ENCODE measurements around the gene SLC35F1. TPM values are rescaled to one million over a fixed set of nuclear protein-coding genes. Genes with fewer than 3 reads are reported as not detected.
A peak's percentile ranks its signal among the peaks of the same experiment; 100 is the strongest.

SLC35F1 gene
- total RNA-seq, 2 experiments from 2014 or later, result not detected

GRCh38 chr6:118319416-118319815 lies 412.4 kb downstream of the SLC35F1 start:
- ATAC-seq (ENCODE audit: low read depth) (no peak), DNase-seq (no peak)
- H3K4me3 Mint-ChIP-seq, result no peak overlapping the region
- no peaks in the 10 kb centered on the region for H3K36me3 Mint-ChIP-seq
- POLR2A ChIA-PET, result no interaction called here
- H3K27ac Mint-ChIP-seq, result no peak overlapping the region
- H3K27me3 Mint-ChIP-seq, result peaks cover 2% of the 10 kb centered on the region
- H3K4me1 Mint-ChIP-seq, result no peaks in the 10 kb centered on the region
- no peaks in the 10 kb centered on the region for H3K9me3 Mint-ChIP-seq

GRCh38 chr6:118319894-118320649 lies 413.0 kb downstream of the SLC35F1 start:
- Mint-ChIP-seq H3K9me3 (no peaks in the 10 kb centered on the region), H3K27me3 (peaks cover 2% of the 10 kb centered on the region), H3K36me3 (no peaks in the 10 kb centered on the region), H3K4me3 (no peak overlapping the region), H3K27ac (no peak overlapping the region), H3K4me1 (no peaks in the 10 kb centered on the region)
- ATAC-seq (ENCODE audit: low read depth) (no peak), DNase-seq (no peak)
- POLR2A ChIA-PET, result no interaction called here

DNA sequence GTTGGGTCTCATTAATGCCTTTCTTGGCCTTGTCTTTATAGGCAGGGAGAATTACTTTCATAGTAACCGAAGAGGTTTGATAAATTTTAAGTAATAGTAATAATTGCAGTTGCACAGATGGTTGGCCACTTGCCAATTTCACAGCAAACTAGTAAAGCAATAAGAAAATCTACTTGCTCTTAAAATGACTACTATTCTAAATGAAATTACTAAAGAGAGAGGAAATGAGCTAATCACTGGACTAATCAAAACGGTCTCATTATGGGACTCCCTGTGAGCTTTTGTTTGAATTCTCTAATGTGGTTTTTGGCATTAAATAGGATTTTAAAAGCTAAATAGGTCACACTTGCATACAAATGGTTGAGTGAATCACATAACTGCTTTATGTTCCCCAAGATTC lies 413.6 kb downstream of the SLC35F1 start:
- POLR2A ChIA-PET, result no interaction called here
- Mint-ChIP-seq H3K36me3 (no peaks in the 10 kb centered on the region), H3K4me1 (no peaks in the 10 kb centered on the region)

GRCh38 chr6:118324116-118324515 lies 417.1 kb downstream of the SLC35F1 start:
- Mint-ChIP-seq H3K36me3 (no peaks in the 10 kb centered on the region), H3K9me3 (peaks cover 2% of the 10 kb centered on the region), H3K27me3 (no peaks in the 10 kb centered on the region), H3K27ac (no peak overlapping the region), H3K4me3 (no peak overlapping the region), H3K4me1 (no peaks in the 10 kb centered on the region)
- POLR2A ChIA-PET, result no interaction called here
- ATAC-seq (ENCODE audit: low read depth) (no peak), DNase-seq (no peak)

More for the DNA sequence above, 413.6 kb downstream of the SLC35F1 start:
- no peak for DNase-seq
- Mint-ChIP-seq H3K27me3 (peaks cover 2% of the 10 kb centered on the region), H3K4me3 (no peak overlapping the region), H3K9me3 (no peaks in the 10 kb centered on the region), H3K27ac (no peak overlapping the region)
- no peak for ATAC-seq (ENCODE audit: low read depth)

GRCh38 chr6:118325220-118325860 lies 418.3 kb downstream of the SLC35F1 start:
- Mint-ChIP-seq H3K27me3 (no peaks in the 10 kb centered on the region), H3K36me3 (no peaks in the 10 kb centered on the region), H3K4me3 (no peak overlapping the region), H3K9me3 (peaks cover 2% of the 10 kb centered on the region), H3K4me1 (no peaks in the 10 kb centered on the region), H3K27ac (no peak overlapping the region)
- POLR2A ChIA-PET, result no interaction called here
- no peak for ATAC-seq (ENCODE audit: low read depth)
- DNase-seq, result no peak

GRCh38 chr6:118326712-118327111 lies 419.6 kb downstream of the SLC35F1 start:
- no peak overlapping the region for H3K4me3 Mint-ChIP-seq
- peaks cover 2% of the 10 kb centered on the region for H3K9me3 Mint-ChIP-seq
- no peak overlapping the region for H3K27ac Mint-ChIP-seq
- ATAC-seq (ENCODE audit: low read depth) (no peak), DNase-seq (no peak)
- H3K36me3 Mint-ChIP-seq, result no peaks in the 10 kb centered on the region
- no peaks in the 10 kb centered on the region for H3K4me1 Mint-ChIP-seq
- POLR2A ChIA-PET, result no interaction called here
- no peaks in the 10 kb centered on the region for H3K27me3 Mint-ChIP-seq

DNA sequence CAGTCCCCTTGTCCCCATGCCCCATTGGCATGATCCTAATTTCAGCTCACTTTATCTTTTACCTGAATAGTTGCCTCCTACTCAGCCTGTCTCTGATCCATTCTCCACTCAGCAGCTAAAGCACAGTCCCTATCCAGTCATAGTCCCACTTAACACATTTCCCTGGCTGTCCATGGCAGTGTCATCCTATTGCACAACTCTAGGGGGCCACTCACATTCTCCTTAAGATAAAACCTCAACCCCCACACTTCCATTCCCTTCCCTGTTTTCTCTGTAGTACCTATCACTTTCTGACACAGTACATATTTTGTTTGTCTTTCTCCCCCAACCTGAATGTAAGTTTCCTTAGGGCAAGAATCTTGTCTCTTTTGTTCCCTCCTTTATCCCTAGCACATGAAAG lies 420.2 kb downstream of the SLC35F1 start:
- DNase-seq, result no peak
- no peak for ATAC-seq (ENCODE audit: low read depth)

GRCh38 chr6:118333772-118334171 lies 426.7 kb downstream of the SLC35F1 start:
- POLR2A ChIA-PET, result no interaction called here
- no peaks in the 10 kb centered on the region for H3K27me3 Mint-ChIP-seq
- H3K9me3 Mint-ChIP-seq, result peaks cover 8% of the 10 kb centered on the region
- H3K4me1 Mint-ChIP-seq, result no peaks in the 10 kb centered on the region
- ATAC-seq (ENCODE audit: low read depth), result no peak
- no peaks in the 10 kb centered on the region for H3K36me3 Mint-ChIP-seq
- no peak overlapping the region for H3K27ac Mint-ChIP-seq
- DNase-seq, result no peak
- H3K4me3 Mint-ChIP-seq, result no peak overlapping the region

More for the DNA sequence above, 420.2 kb downstream of the SLC35F1 start:
- Mint-ChIP-seq H3K27ac (no peak overlapping the region), H3K9me3 (peaks cover 2% of the 10 kb centered on the region), H3K4me3 (no peak overlapping the region), H3K27me3 (no peaks in the 10 kb centered on the region), H3K36me3 (no peaks in the 10 kb centered on the region), H3K4me1 (no peaks in the 10 kb centered on the region)
- POLR2A ChIA-PET, result no interaction called here

GRCh38 chr6:118334634-118335033 lies 427.6 kb downstream of the SLC35F1 start:
- Mint-ChIP-seq H3K27me3 (peaks cover 2% of the 10 kb centered on the region), H3K4me1 (no peaks in the 10 kb centered on the region)

GRCh38 chr6:118335325-118335816 lies 428.3 kb downstream of the SLC35F1 start:
- POLR2A ChIA-PET, result no interaction called here
- DNase-seq (no peak), ATAC-seq (ENCODE audit: low read depth) (no peak)
- Mint-ChIP-seq H3K36me3 (no peaks in the 10 kb centered on the region), H3K4me1 (no peaks in the 10 kb centered on the region), H3K9me3 (peaks cover 17% of the 10 kb centered on the region), H3K27ac (no peak overlapping the region), H3K27me3 (peaks cover 2% of the 10 kb centered on the region), H3K4me3 (no peak overlapping the region)

More at GRCh38 chr6:118334634-118335033, 427.6 kb downstream of the SLC35F1 start:
- DNase-seq, result no peak
- peaks cover 12% of the 10 kb centered on the region for H3K9me3 Mint-ChIP-seq
- H3K4me3 Mint-ChIP-seq, result no peak overlapping the region
- H3K27ac Mint-ChIP-seq, result no peak overlapping the region
- no peaks in the 10 kb centered on the region for H3K36me3 Mint-ChIP-seq
- POLR2A ChIA-PET, result no interaction called here
- ATAC-seq (ENCODE audit: low read depth), result no peak

DNA sequence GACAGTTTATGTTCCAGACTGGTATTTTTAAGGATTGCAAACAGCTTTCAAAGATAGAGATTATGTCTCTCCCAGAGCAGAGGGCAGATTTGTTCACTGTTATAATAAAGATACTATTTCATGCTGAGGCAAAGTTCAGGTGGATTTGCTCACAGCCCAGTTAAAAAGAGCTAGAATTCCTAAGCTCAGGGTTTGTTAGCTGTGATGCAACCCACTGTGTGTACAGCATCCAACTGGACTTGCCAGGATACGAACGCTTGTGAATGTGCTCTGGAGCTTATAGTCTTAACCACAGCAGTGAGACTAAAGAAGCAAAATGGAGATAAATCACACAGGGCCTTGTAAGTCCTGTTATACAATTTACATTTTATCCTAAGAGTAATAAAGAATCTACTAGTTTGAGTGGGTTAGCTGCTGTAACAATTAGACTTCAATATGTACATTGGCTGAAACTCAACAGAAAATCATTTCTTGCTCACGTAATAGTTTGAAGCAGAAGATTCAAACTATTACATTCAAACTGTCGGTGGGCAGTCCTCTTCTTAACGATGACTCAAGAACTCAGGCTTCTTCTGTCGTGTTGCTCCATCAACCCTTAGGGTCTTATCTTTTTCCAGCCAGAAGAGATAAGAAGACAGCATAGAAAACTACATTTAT lies 437.1 kb downstream of the SLC35F1 start:
- peaks cover 18% of the 10 kb centered on the region for H3K9me3 Mint-ChIP-seq

GRCh38 chr6:118350881-118351430 lies 443.9 kb downstream of the SLC35F1 start:
- no peaks in the 10 kb centered on the region for H3K9me3 Mint-ChIP-seq
- no peaks in the 10 kb centered on the region for H3K27me3 Mint-ChIP-seq
- H3K27ac Mint-ChIP-seq, result peak overlapping the region; percentile 4
- DNase-seq (no peak), ATAC-seq (ENCODE audit: low read depth) (no peak)
- H3K36me3 Mint-ChIP-seq, result peaks cover 1% of the 10 kb centered on the region
- POLR2A ChIA-PET, result no interaction called here
- H3K4me1 Mint-ChIP-seq, result peaks cover 3% of the 10 kb centered on the region
- no peak overlapping the region for H3K4me3 Mint-ChIP-seq

More for the DNA sequence above, 437.1 kb downstream of the SLC35F1 start:
- no peaks in the 10 kb centered on the region for H3K36me3 Mint-ChIP-seq
- no peak overlapping the region for H3K27ac Mint-ChIP-seq
- no peaks in the 10 kb centered on the region for H3K4me1 Mint-ChIP-seq
- H3K4me3 Mint-ChIP-seq, result no peak overlapping the region
- POLR2A ChIA-PET, result no interaction called here
- no peaks in the 10 kb centered on the region for H3K27me3 Mint-ChIP-seq
- DNase-seq (no peak), ATAC-seq (ENCODE audit: low read depth) (no peak)

GRCh38 chr6:118353564-118353963 lies 446.5 kb downstream of the SLC35F1 start:
- H3K4me1 Mint-ChIP-seq, result peaks cover 3% of the 10 kb centered on the region

More at GRCh38 chr6:118353564-118353963, 446.5 kb downstream of the SLC35F1 start:
- Mint-ChIP-seq H3K9me3 (no peaks in the 10 kb centered on the region), H3K4me3 (no peak overlapping the region), H3K36me3 (peaks cover 1% of the 10 kb centered on the region), H3K27ac (no peak overlapping the region), H3K27me3 (peaks cover 7% of the 10 kb centered on the region)
- POLR2A ChIA-PET, result no interaction called here
- DNase-seq (no peak), ATAC-seq (ENCODE audit: low read depth) (no peak)

Data from activated naive CD8-positive, alpha-beta T cell treated with anti-CD3 and anti-CD28 coated beads, Interleukin-2, amount 10 ng/mL, durations not matched to agents 7 days and 5 days (primary cell).